ENCODE data around the gene SPOCK2.

DNA sequence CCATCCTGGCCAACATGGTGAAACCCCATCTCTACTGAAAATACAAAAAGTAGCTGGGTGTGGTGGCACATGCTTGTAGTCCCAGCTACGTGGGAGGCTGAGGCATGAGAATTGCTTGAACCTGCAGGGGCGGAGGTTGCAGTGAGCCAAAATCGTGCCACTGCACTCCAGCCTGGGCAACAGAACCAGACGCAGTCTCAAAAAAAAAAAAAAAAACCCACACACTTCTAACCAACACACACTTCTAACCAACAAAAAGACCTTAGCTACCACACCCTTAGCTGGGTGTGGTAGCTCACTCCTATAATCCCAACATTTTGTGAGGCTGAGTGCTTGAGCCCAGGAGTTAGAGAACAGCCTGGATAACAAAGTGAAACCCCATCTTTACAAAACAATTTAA, 33.9 kb upstream of the SPOCK2 start:
- TF ChIP-seq POLR2A (IDR thresholded peaks at IDR 0.05; ENCODE audit: low read length) (no peak), GATA1 (IDR thresholded peaks at IDR 0.05; ENCODE audit: low read depth, low read length) (no peak)

Measured in erythroblast (primary cell).